SKM-1 (cell line): Measurements from ENCODE around the gene FAM9C.
"Not testable (repeated sequence)": the region's sequence is repeated elsewhere in the genome, so short reads cannot be mapped to it uniquely, and the experiment has no call there.

Source experiments
- DNase-seq: peaks from one replicate; lab custom pipeline; 2025; ENCODE audit not compliant: unreplicated experiment; lab: John Stamatoyannopoulos, UW

The FAM9C gene

GRCh38 chrX:13043938-13044337 is 482 bp downstream of the FAM9C start:
- no peak for DNase-seq

GRCh38 chrX:13043138-13043537 is 1.3 kb downstream of the FAM9C start:
- DNase-seq, result no peak

GRCh38 chrX:13036896-13037295 is 7.5 kb downstream of the FAM9C start:
- DNase-seq, result no peak

- no peak for DNase-seq
These were observed 11.2 kb downstream of the FAM9C start for GRCh38 chrX:13033193-13033592.

- no peak for DNase-seq
These were observed 14.3 kb downstream of the FAM9C start for GRCh38 chrX:13029887-13030771.

GRCh38 chrX:13029637-13029886 is 14.9 kb downstream of the FAM9C start:
- DNase-seq, result no peak

GRCh38 chrX:13028871-13029636 is 15.4 kb downstream of the FAM9C start:
- no peak for DNase-seq

- DNase-seq, result no peak
These were observed 17.4 kb downstream of the FAM9C start for GRCh38 chrX:13026877-13027652.

- DNase-seq, result no peak
These were observed 19.4 kb downstream of the FAM9C start for GRCh38 chrX:13024986-13025385.

GRCh38 chrX:13023979-13024378 is 20.4 kb downstream of the FAM9C start:
- no peak for DNase-seq

GRCh38 chrX:13023567-13023966 is 20.9 kb downstream of the FAM9C start:
- no peak for DNase-seq

- DNase-seq, result no peak
These were observed 21.5 kb downstream of the FAM9C start for GRCh38 chrX:13022926-13023325.

GRCh38 chrX:13016731-13017130 is 27.7 kb downstream of the FAM9C start:
- DNase-seq, result not testable (repeated sequence)

GRCh38 chrX:13015536-13016236 is 28.7 kb downstream of the FAM9C start:
- no peak for DNase-seq

- no peak for DNase-seq
These were observed 30.0 kb downstream of the FAM9C start for GRCh38 chrX:13014111-13015096.

- peak; percentile 58 for DNase-seq
These were observed 30.9 kb downstream of the FAM9C start for GRCh38 chrX:13013363-13014110.

GRCh38 chrX:13010546-13010945 is 33.9 kb downstream of the FAM9C start:
- no peak for DNase-seq

GRCh38 chrX:13009844-13010243 is 34.6 kb downstream of the FAM9C start:
- no peak for DNase-seq

- DNase-seq, result no peak
These were observed 35.1 kb downstream of the FAM9C start for GRCh38 chrX:13009273-13009672.
